Testis (tissue), 2 donors: Measurements from ENCODE around the gene CUX1.

Experiments
- CTCF ChIP-seq, 3 experiments: fragments of 450-650 bp in 2 of 3; fragments of 200-600 bp in 1 of 3; sonication (generic) in 1 of 3; IDR thresholded peaks; one replicate each; pipeline ENCODE4 v1.5.1; 2016 to 2019; ENCODE audit warnings: antibody characterized with exemption in 3 of 3, mild to moderate bottlenecking in 2 of 3, moderate library complexity in 1 of 3
- POLR2A ChIP-seq: fragments of 450-650 bp; IDR thresholded peaks from one replicate; pipeline ENCODE4 v1.6.1; 2017; ENCODE audit warnings: antibody characterized with exemption, mild to moderate bottlenecking, moderate library complexity

DNA sequence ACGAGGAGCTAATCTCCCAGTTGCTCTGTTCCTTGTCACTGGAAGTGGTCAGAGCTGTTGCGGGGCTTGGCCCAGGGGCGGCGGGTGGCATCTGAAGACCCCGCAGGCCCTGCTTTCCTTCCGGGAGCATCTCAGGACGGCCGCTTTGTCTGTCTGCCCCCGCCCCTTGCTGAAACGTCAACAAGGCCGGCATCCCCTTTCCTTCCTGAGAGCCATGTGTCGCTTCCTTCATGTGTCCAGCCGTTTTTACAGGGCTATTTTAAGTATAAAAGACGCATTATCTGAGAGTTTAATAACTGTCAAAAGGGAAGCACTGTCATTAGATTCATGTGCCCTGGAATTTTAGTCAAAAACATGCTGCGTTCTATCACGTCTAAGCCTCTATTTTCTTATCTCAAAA, 110.4 kb downstream of the CUX1 start:
- TF ChIP-seq CTCF (IDR thresholded peaks at IDR 0.05) (no peak), POLR2A (no peak)
